GM18507 (cell line): ENCODE measurements around the gene ZNF438.
A peak's percentile ranks its signal among the peaks of the same experiment; 100 is the strongest.
"Not testable (repeated sequence)": the region's sequence is repeated elsewhere in the genome, so short reads cannot be mapped to it uniquely, and the experiment has no call there.

Source experiments
- DNase-seq: peaks from one replicate; pipeline ENCODE4 v3.0.0; 2011; ENCODE audit warnings: low read depth; ENCODE audit not compliant: insufficient read length; ENCODE audit errors: extremely low spot score
- FAIRE-seq: peaks from 2 replicates; lab custom pipeline; 2011; peaks lifted over from hg19 to GRCh38; lab: Jason Lieb, UNC

ZNF438 gene

GRCh38 chr10:30903397-30904138 lies 128.1 kb downstream of the ZNF438 start:
- FAIRE-seq, result no peak

GRCh38 chr10:30902621-30903396 lies 128.9 kb downstream of the ZNF438 start:
- DNase-seq, result no peak

More at GRCh38 chr10:30903397-30904138, 128.1 kb downstream of the ZNF438 start:
- no peak for DNase-seq

GRCh38 chr10:30901487-30901886 lies 130.2 kb downstream of the ZNF438 start:
- DNase-seq, FAIRE-seq: not testable (repeated sequence)

More at GRCh38 chr10:30902621-30903396, 128.9 kb downstream of the ZNF438 start:
- no peak for FAIRE-seq

DNA sequence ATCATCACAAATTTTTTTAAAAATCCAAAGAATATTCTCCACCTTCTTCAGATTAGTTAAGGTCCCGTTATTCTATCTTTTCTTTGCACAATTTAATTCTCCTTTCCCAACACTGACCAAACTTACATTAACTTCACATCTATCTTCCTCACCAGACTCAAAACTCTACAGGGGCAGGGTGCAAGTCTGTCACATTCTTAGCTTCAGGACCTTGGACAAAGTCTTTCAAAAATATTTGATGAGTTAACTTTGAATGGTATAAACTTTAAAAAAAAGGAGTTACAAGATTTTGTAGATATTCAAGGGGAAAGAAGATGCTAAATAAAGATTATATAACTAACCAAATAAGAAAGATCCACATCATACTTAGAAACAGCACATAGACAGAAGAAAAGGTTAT lies 132.7 kb downstream of the ZNF438 start:
- DNase-seq (no peak), FAIRE-seq (no peak)

DNA sequence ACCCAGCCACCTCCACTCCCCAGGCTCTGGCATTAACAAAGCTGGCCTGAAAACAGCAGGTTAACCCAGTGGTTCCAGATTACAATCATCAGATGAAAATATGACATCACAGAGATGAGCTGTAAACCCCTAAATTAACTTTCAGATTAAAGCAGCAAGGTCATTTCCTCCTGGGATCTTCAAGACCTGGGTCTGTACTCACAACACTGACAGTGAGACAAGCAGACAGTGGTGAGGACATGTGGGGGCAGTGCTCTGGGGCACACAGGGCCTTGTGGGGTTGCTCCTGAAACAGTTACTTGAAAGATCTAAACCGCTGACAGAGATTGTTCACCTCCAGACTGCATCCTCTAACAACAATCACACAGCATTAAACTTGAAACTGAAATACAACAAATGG lies 134.1 kb downstream of the ZNF438 start:
- FAIRE-seq (no peak), DNase-seq (no peak)

GRCh38 chr10:30897048-30897447 lies 134.6 kb downstream of the ZNF438 start:
- DNase-seq (no peak), FAIRE-seq (no peak)

GRCh38 chr10:30894221-30894620 lies 137.4 kb downstream of the ZNF438 start:
- FAIRE-seq (no peak), DNase-seq (no peak)

GRCh38 chr10:30893208-30893607 lies 138.5 kb downstream of the ZNF438 start:
- no peak for FAIRE-seq

DNA sequence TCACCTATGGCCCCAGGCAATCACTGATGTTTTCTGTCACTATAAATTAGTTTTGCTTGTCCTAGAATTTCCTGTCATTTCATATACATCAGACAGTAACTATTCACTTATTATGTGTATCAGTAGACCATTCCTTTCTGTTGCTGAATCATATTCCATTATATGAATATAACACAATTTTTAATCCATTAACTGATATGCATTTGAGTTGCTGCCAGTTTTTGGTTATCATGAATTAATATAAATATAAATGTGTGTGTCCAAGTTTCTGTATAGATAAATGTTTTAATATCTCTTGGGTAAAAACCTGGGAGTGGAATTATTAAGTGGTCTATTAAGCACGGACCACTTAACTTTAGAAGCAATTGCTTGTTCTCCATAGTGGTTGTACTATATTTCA lies 143.8 kb downstream of the ZNF438 start:
- DNase-seq (no peak), FAIRE-seq (no peak)

More at GRCh38 chr10:30893208-30893607, 138.5 kb downstream of the ZNF438 start:
- no peak for DNase-seq

DNA sequence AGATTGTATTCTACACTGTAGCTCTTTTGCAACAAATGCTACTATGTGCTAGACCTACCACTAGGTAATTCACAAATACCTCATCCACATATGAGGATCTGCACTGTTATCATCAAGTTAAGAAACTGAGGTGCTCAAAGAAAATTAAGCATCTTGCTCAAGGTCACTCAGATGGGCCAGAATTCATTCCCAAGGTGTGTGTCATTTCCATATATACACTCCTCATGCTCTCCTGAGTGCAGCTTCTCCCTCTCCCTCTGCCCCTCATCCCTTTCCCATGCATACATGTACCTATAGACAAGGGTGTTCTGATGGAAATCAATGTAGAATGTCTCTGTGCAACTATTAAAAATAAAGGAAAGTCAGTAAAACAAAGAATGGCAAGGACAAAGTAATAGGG lies 146.2 kb downstream of the ZNF438 start:
- DNase-seq (no peak), FAIRE-seq (no peak)

- FAIRE-seq (no peak), DNase-seq (no peak)
Observed at GRCh38 chr10:30883751-30884150, 147.9 kb downstream of the ZNF438 start.

- no peak for DNase-seq
- no peak for FAIRE-seq
Observed at GRCh38 chr10:30883116-30883515, 148.5 kb downstream of the ZNF438 start.

DNA sequence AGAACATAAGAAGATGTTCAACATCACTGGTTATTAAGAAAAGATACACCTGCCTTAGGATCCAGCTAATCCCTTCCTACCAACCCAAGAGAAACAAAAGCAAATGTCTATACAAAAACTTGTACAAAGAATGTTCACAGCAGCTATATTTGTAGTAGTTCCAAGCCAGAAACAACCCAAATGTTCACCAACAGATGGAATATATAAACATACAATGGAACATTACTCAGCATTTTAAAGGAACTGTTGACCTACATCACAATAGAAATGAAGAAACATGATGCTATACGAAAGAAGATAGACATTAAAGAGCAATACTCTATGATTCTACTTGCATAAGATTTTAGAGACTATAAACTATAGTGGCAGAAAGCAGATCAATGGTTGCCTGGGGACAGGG lies 149.4 kb downstream of the ZNF438 start:
- peak; percentile 26 for FAIRE-seq
- no peak for DNase-seq

DNA sequence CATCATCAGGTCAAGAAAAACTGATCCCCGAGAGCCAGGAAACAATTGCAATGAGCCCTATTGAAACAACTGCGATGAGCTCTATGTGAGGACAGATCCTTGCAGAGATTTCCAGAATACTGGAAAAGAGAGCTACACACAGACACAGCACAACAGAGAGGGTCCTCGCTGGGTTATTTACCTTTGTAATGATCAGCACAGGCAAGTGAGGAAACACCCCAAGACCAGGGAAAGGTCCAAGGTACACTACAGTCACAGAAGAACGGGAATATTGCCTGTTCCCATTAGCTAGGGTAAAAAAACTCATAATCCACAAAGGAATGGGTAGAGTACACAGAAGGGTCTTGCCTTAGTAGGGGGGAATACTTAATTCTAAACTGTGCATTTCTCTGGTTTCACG lies 152.7 kb downstream of the ZNF438 start:
- no peak for FAIRE-seq

GRCh38 chr10:30877111-30877510 lies 154.6 kb downstream of the ZNF438 start:
- DNase-seq, result no peak
- FAIRE-seq, result no peak

More for the DNA sequence above, 152.7 kb downstream of the ZNF438 start:
- DNase-seq, result no peak

GRCh38 chr10:30873411-30873810 lies 158.3 kb downstream of the ZNF438 start:
- DNase-seq (no peak), FAIRE-seq (no peak)

GRCh38 chr10:30870896-30871295 lies 160.8 kb downstream of the ZNF438 start:
- DNase-seq (no peak), FAIRE-seq (no peak)

- FAIRE-seq (no peak), DNase-seq (no peak)
Observed at GRCh38 chr10:30869566-30869965, 162.1 kb downstream of the ZNF438 start.

DNA sequence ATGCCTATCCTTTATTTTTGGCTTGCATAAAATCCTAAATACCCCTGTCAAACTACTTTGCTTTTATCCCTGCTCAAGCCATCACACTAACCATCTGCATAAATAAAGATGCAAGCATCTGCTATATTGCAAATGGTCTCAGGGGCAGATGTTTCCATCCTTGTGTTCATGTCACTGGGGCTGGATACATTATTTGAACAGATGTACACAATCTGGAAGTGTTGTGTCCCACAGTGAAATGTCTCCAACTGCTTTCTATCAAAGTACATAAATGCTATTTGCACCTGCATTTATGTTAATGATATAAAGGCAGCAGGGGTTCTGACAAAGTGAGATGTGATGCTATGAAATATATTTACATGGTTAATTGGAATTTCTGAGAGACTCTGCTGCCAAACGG lies 163.1 kb downstream of the ZNF438 start:
- DNase-seq, result no peak
- no peak for FAIRE-seq

- FAIRE-seq, result no peak
Observed at GRCh38 chr10:30866896-30867295, 164.8 kb downstream of the ZNF438 start.

More at GRCh38 chr10:30866896-30867295, 164.8 kb downstream of the ZNF438 start:
- no peak for DNase-seq
